ENCODE results near the gene NRXN2.

DNA sequence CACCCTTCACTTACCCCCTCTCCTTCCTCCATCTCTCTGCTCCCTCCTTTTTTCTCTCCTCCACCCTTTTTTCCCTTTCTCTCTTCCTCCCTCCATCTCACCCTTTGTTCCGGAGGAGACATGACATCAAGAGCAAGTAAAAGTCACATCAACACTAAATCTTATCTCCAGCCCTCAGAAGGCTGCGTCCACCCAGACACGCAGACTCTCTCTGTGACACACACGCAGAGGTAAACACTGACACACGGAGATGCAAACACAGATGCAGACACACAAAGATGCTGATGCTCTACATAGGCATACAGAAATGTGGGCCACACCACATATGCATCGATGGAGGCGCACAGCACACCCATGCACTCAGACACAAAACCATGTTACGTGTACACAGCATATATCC is 27.0 kb downstream of the NRXN2 start:
- TF ChIP-seq POLR2A (IDR thresholded peaks at IDR 0.05; ENCODE audit: insufficient read depth in 1 of 2, low read depth in 2 of 2, low read length in 2 of 2) = no peak
- TF ChIP-seq TBP (CRISPR knock-in tag; IDR thresholded peaks at IDR 0.05) = no peak
- TF ChIP-seq EZH2 (conservative IDR thresholded peaks at IDR 0.05; ENCODE audit: low read depth, low read length) = no peak
- TF ChIP-seq, protein P1, sequence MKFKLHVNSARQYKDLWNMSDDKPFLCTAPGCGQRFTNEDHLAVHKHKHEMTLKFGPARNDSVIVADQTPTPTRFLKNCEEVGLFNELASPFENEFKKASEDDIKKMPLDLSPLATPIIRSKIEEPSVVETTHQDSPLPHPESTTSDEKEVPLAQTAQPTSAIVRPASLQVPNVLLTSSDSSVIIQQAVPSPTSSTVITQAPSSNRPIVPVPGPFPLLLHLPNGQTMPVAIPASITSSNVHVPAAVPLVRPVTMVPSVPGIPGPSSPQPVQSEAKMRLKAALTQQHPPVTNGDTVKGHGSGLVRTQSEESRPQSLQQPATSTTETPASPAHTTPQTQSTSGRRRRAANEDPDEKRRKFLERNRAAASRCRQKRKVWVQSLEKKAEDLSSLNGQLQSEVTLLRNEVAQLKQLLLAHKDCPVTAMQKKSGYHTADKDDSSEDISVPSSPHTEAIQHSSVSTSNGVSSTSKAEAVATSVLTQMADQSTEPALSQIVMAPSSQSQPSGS (CRISPR knock-in tag; IDR thresholded peaks at IDR 0.05) = no peak
- TF ChIP-seq, protein P2, sequence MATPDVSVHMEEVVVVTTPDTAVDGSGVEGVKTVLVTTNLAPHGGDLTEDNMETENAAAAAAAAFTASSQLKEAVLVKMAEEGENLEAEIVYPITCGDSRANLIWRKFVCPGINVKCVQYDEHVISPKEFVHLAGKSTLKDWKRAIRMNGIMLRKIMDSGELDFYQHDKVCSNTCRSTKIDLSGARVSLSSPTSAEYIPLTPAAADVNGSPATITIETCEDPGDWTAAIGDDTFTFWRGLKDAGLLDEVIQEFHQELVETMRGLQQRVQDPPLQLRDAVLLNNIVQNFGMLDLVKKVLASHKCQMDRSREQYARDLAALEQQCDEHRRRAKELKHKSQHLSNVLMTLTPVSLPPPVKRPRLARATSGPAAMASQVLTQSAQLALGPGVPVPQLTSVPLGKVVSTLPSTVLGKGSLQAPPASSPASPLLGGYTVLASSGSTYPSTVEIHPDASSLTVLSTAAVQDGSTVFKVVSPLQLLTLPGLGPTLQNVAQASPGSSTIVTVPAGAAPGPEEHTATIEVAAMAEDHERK (CRISPR knock-in tag; IDR thresholded peaks at IDR 0.05; ENCODE audit: low read depth) = no peak
- TF ChIP-seq, protein P3, sequence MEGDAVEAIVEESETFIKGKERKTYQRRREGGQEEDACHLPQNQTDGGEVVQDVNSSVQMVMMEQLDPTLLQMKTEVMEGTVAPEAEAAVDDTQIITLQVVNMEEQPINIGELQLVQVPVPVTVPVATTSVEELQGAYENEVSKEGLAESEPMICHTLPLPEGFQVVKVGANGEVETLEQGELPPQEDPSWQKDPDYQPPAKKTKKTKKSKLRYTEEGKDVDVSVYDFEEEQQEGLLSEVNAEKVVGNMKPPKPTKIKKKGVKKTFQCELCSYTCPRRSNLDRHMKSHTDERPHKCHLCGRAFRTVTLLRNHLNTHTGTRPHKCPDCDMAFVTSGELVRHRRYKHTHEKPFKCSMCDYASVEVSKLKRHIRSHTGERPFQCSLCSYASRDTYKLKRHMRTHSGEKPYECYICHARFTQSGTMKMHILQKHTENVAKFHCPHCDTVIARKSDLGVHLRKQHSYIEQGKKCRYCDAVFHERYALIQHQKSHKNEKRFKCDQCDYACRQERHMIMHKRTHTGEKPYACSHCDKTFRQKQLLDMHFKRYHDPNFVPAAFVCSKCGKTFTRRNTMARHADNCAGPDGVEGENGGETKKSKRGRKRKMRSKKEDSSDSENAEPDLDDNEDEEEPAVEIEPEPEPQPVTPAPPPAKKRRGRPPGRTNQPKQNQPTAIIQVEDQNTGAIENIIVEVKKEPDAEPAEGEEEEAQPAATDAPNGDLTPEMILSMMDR (CRISPR knock-in tag; IDR thresholded peaks at IDR 0.05) = no peak
- no peak for TF ChIP-seq THYN1 (CRISPR knock-in tag; IDR thresholded peaks at IDR 0.05; ENCODE audit: borderline replicate concordance, low read depth)
- TF ChIP-seq ZBTB20 (CRISPR knock-in tag; IDR thresholded peaks at IDR 0.05; ENCODE audit: borderline replicate concordance, low read depth) = no peak
- no peak for TF ChIP-seq NR2F1 (CRISPR knock-in tag; IDR thresholded peaks at IDR 0.05)
- no peak for TF ChIP-seq NCOA1 (CRISPR knock-in tag; IDR thresholded peaks at IDR 0.05)
